Stimulated activated CD8-positive, alpha-beta memory T cell treated with anti-CD3 and anti-CD28 coated beads, Interleukin-7, amount 100 ng/mL, for 4 hours (primary cell): ENCODE results near the gene MN1.

ENCODE experiments used
- DNase-seq, 2 donors: peaks; one replicate each; pipeline ENCODE4 v3.0.0-alpha.2; 2020; ENCODE audit warnings: low read depth in 2 of 2

The MN1 gene

DNA sequence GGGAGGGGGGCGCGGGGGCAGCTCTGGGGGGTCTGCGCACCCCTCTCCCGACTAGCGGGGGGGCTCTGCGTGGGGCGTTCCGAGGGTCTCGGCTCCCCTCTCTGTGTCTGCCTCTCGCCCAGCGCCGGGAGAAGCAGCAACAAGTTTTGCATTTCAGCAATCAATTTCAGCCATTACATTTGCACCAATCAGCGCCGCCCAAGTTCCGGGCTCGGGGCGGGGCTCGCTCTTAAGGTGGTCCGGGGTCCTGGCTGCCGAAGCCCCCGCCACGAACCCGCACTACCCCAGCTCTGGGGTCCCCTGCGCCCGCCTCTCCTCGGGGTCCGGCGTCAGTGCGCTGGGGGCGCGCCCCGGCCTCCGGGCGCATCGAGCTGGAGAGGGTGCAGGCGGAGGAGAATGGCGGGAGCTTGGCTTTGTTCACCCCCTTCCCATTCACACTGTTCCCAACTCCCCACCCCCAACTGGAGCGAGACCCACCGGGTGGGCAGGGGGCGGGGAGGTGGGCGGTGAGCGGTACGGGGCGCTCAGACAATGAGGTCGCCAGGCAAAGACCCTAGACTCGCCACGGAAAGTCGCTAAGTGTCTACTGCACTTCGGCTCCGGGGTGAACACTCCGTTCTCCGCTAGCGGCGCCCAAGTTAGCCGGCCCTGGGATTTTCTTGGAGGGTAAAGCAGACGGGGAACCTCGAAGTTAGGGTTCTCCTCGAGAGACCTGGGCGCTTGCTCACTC is at the start of gene MN1:
MN1 (minus strand) TSS at position 141 of the 730 bp plus-strand sequence. CDS start 1,213 bp downstream, outside the sequence.
- DNase-seq, result peak in 1 of 2 donors; percentile 43

DNA sequence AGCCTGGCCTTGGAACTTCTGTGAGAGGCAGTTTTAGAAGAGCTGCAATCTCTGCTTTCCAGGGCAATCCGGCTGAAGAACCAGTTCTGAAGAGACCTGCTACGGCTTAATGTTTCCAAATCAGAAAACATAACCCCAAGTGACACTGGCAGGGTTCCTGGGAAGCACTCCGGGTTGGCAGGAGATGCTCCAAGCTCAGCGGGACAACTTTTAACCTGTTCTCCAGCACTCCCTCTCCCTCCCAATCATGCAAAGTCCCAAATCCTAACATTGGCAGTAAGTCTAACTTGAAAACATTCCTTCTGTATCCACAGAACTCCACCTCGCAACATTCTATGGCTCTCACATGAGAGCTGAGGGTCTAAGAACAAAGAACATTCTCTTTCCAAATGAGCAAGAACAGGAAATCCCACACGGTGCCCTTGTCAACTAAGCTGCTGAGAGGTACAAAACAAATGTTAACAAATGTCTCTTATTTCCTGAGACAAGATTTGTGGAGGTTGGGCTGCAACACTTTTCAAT is 48.5 kb upstream of the MN1 start:
- no peak for DNase-seq

DNA sequence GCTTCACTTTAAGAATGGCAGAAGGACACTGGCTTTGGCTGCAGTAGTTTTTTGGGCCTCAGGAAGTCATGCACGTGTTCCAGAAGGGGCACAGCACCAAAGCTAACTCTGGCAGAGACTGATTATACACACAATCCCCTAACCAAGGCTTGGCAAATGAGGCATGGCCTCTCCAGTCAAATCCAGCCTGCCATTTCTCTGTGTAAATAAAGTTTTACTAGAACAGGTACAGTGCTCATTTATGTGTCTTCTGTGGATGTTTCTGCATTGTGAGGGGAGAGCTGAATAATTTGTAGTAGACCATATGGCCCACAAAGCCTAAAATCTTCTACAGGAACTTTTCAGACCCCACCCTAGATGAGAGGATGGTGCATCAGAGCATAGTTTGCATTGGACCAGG is 46.4 kb upstream of the MN1 start:
- no peak for DNase-seq

DNA sequence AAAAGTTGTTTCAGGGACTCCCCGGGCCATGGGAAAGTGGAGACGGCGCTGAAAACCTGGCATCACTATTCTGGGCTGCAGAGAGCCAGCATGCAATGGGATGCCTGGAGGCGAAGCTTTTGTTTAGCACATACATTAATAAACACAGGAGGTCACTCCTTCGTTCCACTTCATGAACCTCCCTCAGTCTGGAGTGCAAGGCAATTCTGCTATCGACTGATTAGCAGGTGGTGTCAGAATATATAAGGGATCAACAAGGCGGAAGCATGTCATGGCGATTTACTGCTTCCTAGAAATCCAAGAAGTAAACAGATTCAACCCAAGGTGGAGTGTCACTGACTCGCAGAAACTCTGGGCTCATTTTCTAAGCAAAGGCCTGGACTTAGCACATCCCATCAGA is 45.4 kb upstream of the MN1 start:
- DNase-seq, result no peak

DNA sequence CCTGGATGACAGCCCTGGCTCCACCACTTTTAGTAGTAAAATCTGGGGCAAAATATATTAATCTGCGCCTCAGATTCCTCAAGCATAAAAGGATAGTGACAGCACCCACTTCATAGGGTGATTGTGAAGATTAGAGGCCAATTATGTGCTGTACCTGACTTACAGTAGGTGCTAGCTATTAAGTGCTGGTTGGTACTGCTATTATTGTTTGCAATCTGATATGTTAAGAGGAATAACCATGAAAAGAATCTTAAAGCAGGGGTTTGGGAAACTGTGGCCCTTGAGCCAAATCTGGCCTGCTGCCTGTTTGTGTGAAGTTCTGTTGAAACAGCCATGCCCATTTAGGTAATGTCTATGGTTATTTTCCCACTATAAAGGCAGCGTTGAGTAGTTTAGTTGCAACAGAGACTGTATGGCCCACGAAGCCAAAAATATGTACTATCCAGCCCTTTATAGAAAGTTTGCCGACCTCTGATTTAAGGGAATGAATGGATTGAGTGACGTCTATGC is 44.7 kb upstream of the MN1 start:
- no peak for DNase-seq

DNA sequence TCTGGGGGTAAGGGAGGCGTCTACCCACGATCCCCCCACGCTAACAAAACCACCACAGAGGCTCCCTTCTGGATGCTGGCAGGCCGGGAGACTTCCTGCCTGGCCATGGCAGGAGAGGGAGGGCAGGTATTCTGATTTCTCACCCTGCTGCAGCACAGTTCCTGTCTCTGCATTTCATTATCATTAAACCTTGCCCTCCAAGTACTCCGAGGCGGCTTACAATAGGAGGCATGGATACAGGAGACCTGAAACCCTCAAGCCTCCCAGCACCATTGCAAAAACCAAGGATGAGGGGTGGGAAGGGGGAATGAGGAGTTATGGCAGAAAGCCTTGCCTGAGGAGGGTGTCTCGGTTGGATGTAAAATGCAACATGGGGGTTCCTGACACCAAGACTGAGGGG is 44.1 kb upstream of the MN1 start:
- DNase-seq, result no peak

DNA sequence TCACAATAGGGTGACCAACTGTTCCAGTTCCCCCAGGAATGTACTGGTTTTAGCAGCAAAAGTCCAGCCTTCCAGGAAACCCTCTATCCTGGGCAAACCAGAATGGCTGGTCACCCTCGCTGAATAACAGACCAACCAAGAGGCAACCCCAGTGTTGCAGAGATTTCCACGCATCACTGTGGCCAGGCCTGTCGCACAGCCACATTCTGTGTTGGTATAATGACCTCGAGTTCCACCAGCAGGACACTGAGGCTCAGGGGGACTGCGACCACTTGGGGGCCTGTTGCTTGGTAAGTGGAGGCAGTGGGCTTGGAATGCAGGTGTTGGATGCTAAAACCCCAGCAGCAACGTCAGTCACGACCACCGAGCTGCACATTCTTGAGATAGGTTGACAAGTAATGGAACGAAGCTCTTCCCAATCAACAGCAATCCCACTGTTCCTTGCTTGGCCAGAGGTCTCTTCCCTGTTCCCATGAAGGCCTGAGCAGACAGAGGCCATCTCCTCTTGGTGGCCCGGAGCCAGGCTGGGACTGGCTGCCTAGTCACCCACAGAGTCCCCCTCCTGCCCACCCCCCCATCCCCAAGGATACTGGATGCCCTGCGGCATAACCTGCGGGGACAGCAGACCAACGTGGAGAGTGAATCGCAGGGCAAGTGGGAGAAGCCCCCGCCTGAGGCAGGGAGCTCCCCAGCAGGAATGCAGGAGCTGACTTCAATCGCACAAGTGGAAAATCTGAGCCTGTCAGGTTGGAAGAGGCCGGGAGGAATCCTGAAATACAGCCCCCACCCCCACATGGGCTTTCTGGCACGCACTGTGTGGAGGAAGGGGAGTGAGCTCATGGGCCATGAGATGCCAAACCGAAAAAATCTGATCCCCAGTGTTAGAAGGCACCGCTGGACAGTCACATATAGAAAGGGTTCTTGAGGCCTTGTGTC is 43.4 kb upstream of the MN1 start:
- no peak for DNase-seq

DNA sequence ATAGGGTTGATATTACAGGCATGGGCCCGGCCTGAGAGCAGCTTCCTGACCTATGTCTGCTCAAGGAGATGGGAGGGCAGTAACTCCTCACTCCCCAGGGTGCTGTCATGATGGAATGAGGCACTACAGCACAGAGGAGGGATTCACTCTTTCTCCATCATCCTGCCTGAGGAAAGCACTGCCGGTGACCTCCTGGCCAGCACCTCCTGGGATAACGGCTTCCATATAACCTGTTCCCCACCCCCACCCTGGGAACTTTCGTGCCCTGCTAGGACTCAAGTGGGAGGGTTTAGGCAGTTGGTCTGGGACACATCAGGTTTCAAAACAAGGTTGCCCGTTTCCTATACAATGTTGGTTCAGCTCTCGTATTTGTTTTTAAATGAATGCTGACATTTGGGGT is 42.7 kb upstream of the MN1 start:
- DNase-seq, result no peak

DNA sequence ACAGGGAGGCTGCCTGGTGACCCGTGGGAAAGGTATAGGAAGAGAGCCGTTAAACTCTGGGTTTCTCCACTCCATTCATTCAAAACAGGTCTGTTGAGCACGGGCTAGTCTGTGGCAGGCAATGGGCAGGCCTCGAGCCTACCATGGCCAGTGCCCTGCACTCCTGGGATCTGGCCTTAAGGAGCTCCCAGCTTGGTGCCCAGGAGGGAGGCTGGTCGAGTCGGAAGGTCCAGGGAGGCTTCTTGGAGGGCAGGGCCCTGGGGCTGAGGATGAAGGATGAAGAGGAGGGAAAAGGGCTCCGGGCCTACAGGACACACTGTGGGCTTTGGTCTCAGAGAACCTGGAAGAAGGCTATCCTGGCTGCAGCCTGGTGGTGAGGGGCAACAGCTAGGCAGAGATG is 41.9 kb upstream of the MN1 start:
- DNase-seq, result no peak

DNA sequence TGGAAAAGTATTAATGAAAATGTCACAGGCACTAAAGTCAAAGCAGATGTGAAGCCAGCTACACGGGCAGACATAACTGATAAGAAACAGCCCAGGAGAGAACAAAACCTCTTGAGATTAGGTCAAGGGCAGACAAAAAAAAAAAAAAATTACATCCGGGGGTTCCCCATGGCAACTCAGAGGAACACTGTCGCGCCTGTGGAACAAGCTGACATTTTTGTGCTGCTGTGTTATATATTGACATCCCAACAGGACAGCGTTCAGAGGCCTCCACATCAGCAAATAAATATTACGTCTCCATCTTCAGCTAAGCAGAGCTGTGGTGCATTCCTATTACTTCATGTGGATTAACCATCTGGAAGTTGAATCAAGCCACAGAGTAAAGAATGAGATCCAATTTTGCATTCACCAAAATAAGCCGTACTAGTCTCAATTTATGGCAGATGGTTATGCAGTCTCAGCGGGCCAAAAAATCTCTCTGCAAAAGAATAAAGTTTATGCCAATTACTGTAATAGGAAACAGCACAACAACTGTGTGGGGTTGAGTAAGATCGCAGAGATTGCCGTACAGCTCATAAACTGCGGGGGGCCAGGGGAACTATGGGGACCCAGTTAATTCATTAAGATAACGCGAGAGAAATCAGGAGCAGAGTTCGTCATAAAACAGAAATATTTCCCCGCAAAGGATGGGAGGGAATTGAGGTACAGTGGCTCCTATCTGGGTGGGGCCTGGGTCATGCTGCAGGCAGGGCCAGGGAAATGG is 41.3 kb upstream of the MN1 start:
- no peak for DNase-seq

DNA sequence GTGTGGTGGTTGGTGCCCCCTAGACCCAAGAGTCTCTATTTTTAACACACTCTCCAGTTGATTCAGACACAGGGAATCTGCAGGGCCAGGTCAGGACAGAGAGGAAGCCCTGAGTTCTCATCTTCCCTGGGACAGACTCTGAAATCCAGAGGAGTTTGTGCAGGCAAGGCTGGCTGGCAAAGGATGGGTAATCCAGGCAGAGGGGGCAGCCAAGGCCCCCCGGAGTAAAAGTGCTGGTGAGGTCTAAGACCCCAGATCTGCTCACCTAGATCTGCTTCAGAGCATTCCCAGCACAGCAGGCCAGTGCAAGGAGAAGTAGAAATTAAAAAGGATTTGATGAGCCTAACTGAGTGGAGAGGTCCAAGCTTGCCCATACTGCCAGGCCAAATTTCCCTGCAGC is 40.6 kb upstream of the MN1 start:
- no peak for DNase-seq

DNA sequence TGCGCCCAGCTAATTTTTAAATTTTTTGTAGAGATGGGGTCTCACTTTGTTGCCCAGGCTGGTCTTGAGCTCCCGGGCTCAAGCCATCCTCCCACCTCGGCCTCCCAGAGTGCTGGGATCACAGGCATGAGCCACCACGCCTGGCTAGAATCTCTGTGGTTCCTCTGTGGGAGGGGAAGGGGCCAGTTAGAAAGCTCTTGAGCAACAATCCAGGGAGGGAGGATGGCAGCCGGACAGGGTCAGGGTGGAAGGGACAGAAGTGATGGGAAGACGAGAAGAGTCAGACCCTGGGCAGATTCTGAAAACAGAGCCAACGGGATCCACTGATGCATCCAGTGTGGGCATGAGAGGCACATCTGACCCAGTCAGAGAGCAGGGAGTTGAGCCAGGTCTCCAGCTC is 38.9 kb upstream of the MN1 start:
- no peak for DNase-seq

DNA sequence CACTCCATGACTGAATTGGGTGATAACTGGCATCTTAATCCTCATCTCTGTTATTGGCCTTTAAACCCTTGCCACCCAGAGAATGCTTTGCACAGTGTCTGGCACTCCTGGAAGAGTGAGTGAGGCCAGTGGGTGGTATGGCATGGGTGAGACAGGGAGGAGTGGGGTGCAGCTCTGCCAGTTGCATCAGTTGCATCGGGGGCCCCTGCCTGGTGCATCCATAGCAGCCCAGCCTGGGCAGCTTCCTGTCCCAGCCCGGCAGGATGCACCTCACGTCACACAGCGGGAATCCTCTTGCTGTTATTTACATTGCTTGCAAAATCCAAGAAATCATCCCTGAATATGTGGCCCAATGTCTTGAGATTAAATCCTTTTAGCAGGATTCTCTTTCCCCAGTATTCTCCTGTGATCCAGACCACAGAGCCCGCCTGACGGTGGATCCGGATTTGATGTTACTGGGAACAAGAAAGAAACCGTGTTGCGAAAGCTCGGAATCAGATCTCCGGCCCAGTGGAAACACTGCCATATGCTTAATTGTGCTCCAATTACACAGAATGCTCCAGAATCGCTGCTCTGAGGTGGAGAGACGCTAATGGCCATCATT is 37.6 kb upstream of the MN1 start:
- DNase-seq, result no peak

DNA sequence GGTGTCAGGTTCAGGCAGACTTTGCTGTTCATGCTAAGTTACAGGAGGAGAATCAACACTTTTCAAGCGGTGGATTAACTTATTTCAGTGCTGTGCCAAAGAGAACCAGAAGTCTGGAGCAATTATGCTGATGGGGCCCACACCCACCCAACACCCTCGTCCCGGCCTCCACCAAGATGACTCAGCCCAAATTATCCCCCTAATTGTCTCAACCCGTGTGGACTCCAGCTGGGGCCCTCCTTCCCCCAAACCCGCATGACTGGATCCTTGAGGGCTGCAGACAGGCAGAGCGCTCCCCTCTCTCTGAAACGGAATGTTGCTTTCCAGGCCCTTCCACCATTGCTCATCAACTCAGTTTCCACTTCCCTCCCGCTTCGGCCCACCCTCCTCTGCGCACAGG is 34.6 kb upstream of the MN1 start:
- DNase-seq, result no peak

DNA sequence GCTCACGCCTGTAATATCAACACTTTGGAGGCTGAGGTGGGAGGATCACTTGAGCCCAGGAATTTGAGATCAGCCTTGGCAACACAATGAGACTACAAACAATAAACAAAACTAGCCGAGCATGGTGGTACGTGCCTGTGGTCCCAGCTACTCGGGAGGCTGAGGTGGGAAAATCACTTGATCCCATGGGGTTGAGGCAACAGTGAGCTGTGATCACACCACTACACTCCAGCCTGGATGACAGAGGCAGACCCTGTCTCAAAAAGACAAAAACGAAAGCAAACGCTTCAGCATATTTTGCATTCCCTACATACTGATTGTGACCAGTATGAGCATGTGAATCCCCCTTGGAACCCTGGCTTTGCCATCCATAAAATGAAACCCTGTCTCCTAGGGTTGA is 33.9 kb upstream of the MN1 start:
- DNase-seq, result no peak

DNA sequence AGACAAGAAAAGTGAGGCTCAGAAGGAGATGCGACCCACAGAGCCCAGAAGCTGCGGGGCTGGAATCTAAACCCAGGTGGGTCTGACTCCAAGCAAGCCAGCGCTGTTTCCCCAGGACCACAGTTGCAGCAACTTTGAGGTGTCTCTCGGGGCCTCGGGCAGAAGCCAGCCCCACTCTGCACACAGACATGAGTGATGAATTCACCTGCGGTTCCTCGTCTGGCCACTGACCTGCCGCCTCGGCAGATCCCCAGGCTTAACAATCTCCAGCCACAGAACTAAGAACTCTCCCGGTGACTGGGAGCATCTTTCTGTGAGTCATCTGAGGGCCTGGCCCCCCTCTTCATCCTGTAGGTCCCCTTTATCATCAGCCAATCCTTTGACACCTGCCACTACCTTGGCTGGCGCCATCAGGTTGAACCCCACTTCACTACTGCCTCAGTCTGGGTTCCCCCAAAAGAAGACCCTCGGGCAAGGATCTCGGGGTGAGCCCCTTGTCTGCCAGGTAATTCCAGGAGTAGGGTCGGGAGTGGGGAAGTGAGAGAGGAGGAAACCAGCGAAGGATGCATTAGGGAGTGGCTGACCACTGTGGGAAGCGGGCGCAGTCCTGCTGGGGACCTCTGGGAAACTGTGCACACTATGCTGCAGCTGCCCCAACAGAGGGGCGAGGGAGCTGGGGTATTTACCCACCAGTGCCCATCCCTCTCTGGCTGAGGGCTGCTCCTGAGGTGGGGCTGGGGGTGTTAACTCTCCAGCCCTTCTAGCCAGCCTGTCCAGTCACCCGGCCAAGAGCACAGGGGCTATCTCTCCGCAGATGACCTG is 33.0 kb upstream of the MN1 start:
- DNase-seq, result no peak

DNA sequence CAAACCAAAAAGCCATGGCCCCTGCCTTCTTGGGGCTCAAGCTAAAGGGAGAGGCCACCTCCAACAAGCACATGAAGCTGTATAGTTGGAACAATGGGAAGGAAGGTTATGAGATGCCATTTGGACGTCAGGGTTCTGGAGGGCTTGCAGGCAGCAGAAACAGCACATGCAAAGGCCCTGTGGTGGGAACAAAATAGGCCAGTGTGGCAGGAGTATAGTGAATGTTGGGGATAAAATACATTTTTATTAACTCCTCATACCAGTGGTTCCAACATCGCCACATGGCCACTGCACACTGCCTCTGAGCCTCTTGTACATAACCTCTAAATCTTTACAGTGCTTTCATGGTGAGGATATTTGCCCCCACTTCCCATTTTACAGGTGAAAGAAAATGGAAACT is 32.2 kb upstream of the MN1 start:
- DNase-seq, result no peak

DNA sequence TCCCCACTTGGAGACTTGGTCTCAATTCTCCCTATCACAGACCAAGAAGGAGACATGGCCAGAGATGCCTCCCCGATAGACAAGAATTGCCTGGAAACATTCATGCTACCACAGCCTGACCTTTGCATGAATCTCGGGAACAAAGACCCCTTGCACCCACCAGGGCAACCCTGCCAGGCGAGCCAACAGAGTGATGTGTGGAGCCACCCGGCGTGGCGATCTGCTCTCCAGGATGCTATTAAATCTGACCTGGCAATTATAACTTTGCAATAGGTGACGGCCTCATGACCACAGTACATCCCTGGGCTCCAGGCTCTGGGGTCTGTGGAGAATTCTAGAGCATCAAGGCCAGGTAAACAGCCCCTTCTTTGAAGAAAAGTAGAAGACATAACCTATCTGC is 31.1 kb upstream of the MN1 start:
- no peak for DNase-seq

DNA sequence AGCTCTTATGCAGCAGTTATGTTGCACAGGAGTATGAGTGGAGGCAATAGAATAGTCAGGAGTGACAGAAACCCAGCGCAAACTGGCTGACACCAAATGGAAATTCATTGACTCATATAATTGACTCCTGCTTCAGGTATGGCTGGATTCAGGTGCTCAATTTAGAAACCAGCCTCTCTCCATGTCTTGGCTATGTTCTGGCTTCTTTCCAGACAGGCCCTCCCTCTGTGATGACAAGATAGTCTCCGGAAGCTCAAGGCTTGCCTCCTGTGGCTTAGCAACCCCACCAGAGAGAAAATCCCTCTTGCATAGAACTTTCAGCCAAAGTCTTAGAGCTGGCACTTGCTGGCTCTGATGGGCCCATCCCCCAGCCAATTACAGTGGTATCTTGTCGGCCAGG is 28.1 kb upstream of the MN1 start:
- DNase-seq, result no peak
